Inflammatory macrophage treated with lipopolysaccharide for 4 hours (primary cell): ENCODE measurements around the gene EVL.
A peak's percentile ranks its signal among the peaks of the same experiment; 100 is the strongest.

Experiments
- DNase-seq: peaks from one replicate; pipeline ENCODE4 v3.0.0-alpha.2; 2020

EVL gene

GRCh38 chr14:100132903-100133510, 67.8 kb downstream of the EVL start:
- DNase-seq = no peak

- DNase-seq = no peak
Measured at GRCh38 chr14:100134586-100134985, 69.4 kb downstream of the EVL start.

GRCh38 chr14:100135073-100135472, 69.9 kb downstream of the EVL start:
- no peak for DNase-seq

- DNase-seq = no peak
Measured at GRCh38 chr14:100135784-100136183, 70.6 kb downstream of the EVL start.

- no peak for DNase-seq
Measured at GRCh38 chr14:100137173-100137572, 72.0 kb downstream of the EVL start.

- DNase-seq = no peak
Measured at GRCh38 chr14:100138082-100138787, 73.0 kb downstream of the EVL start.

- DNase-seq = no peak
Measured at GRCh38 chr14:100138955-100139354, 73.7 kb downstream of the EVL start.

GRCh38 chr14:100140452-100141078, 75.3 kb downstream of the EVL start:
- DNase-seq = no peak

- no peak for DNase-seq
Measured at GRCh38 chr14:100141098-100141497, 75.9 kb downstream of the EVL start.

GRCh38 chr14:100142073-100143040, 77.1 kb downstream of the EVL start:
- DNase-seq = no peak

- DNase-seq = no peak
Measured at GRCh38 chr14:100143523-100143922, 78.3 kb downstream of the EVL start.

GRCh38 chr14:100143934-100144333, 78.7 kb downstream of the EVL start:
- no peak for DNase-seq

GRCh38 chr14:100144645-100144995, 79.4 kb downstream of the EVL start:
- no peak for DNase-seq

- no peak for DNase-seq
Measured at GRCh38 chr14:100144996-100145646, 79.9 kb downstream of the EVL start.

- no peak for DNase-seq
Measured at GRCh38 chr14:100145682-100146464, 80.7 kb downstream of the EVL start.

GRCh38 chr14:100146531-100147091, 81.4 kb downstream of the EVL start:
- DNase-seq = no peak

GRCh38 chr14:100147181-100147631, 82.0 kb downstream of the EVL start:
- DNase-seq = peak; percentile 32

- no peak for DNase-seq
Measured at GRCh38 chr14:100147691-100148464, 82.7 kb downstream of the EVL start.

- DNase-seq = no peak
Measured at GRCh38 chr14:100148837-100149731, 83.9 kb downstream of the EVL start.
